Activated CD8-positive, alpha-beta memory T cell treated with anti-CD3 and anti-CD28 coated beads for 36 hours (primary cell): ENCODE measurements around the gene USP34. TPM values are rescaled to one million over a fixed set of nuclear protein-coding genes. Genes with fewer than 3 reads are reported as not detected.

Experiments used
- CTCF ChIA-PET: fragments of 350-600 bp; sonication (Branson Sonifier 250); formaldehyde crosslinking; loops from one replicate; lab custom pipeline; 2021; ENCODE audit warnings: antibody characterized with exemption; lab: Charles Lee
- POLR2A ChIA-PET: fragments of 350-600 bp; sonication (Branson Sonifier 250); formaldehyde crosslinking; loops from one replicate; lab custom pipeline; 2021; ENCODE audit warnings: antibody characterized with exemption; lab: Charles Lee
- total RNA-seq, 2 experiments: library from RNA; stranded (reverse); gene quantifications; one replicate each; pipeline ENCODE4 v1.2.3, GENCODE V29; 2021

Gene USP34
- total RNA-seq, 2 experiments from 2014 or later, result 67.8 to 72.1 TPM

GRCh38 chr2:61283443-61284160 is 187.3 kb downstream of the USP34 start:
- POLR2A ChIA-PET, result no interaction called here

GRCh38 chr2:61282104-61282590 is 188.7 kb downstream of the USP34 start:
- ChIA-PET CTCF (no interaction called here), POLR2A (no interaction called here)

More at GRCh38 chr2:61283443-61284160, 187.3 kb downstream of the USP34 start:
- CTCF ChIA-PET, result interaction anchor here (0.6 kb wide), 1 partner anchor 301 kb away, joined by 3 read pairs; no protein-coding TSS in a partner anchor

- ChIA-PET CTCF (no interaction called here), POLR2A (no interaction called here)
These were observed 189.6 kb downstream of the USP34 start for GRCh38 chr2:61281321-61281720.

GRCh38 chr2:61277756-61278155 is 193.1 kb downstream of the USP34 start:
- CTCF ChIA-PET, result no interaction called here
- POLR2A ChIA-PET, result no interaction called here

GRCh38 chr2:61275575-61276184 is 195.2 kb downstream of the USP34 start:
- ChIA-PET POLR2A (no interaction called here), CTCF (interaction anchor here (0.7 kb wide), 1 partner anchor 214 kb away, joined by 3 read pairs; no protein-coding TSS in a partner anchor)

GRCh38 chr2:61272421-61273070 is 198.3 kb downstream of the USP34 start:
- POLR2A ChIA-PET, result no interaction called here
- CTCF ChIA-PET, result no interaction called here

GRCh38 chr2:61268249-61268648 is 202.6 kb downstream of the USP34 start:
- CTCF ChIA-PET, result no interaction called here
- POLR2A ChIA-PET, result no interaction called here

- POLR2A ChIA-PET, result no interaction called here
- CTCF ChIA-PET, result interaction anchor here (0.7 kb wide), 1 partner anchor 106 kb away, joined by 4 read pairs; no protein-coding TSS in a partner anchor
These were observed 204.0 kb downstream of the USP34 start for GRCh38 chr2:61266632-61267505.

GRCh38 chr2:61263830-61264229 is 207.1 kb downstream of the USP34 start:
- CTCF ChIA-PET, result no interaction called here

GRCh38 chr2:61262699-61263098 is 208.2 kb downstream of the USP34 start:
- POLR2A ChIA-PET, result no interaction called here

More at GRCh38 chr2:61263830-61264229, 207.1 kb downstream of the USP34 start:
- POLR2A ChIA-PET, result no interaction called here

GRCh38 chr2:61257446-61257845 is 213.4 kb downstream of the USP34 start:
- POLR2A ChIA-PET, result no interaction called here
- CTCF ChIA-PET, result no interaction called here

More at GRCh38 chr2:61262699-61263098, 208.2 kb downstream of the USP34 start:
- CTCF ChIA-PET, result no interaction called here

GRCh38 chr2:61255580-61256437 is 215.1 kb downstream of the USP34 start:
- ChIA-PET POLR2A (no interaction called here), CTCF (interaction anchor here (1.1 kb wide), 1 partner anchor 18 kb away, joined by 3 read pairs; no protein-coding TSS in a partner anchor)

- ChIA-PET CTCF (interaction anchor here (1.1 kb wide), 1 partner anchor 17 kb away, joined by 3 read pairs; no protein-coding TSS in a partner anchor), POLR2A (no interaction called here)
These were observed 216.4 kb downstream of the USP34 start for GRCh38 chr2:61254536-61254935.

- ChIA-PET POLR2A (no interaction called here), CTCF (no interaction called here)
These were observed 217.8 kb downstream of the USP34 start for GRCh38 chr2:61253136-61253535.

- ChIA-PET CTCF (interaction anchor here (0.7 to 1.3 kb wide), 2 partner anchors 18 to 323 kb away, joined by 3 to 4 read pairs; no protein-coding TSS in a partner anchor), POLR2A (no interaction called here)
These were observed 218.9 kb downstream of the USP34 start for GRCh38 chr2:61252031-61252430.

- ChIA-PET POLR2A (no interaction called here), CTCF (no interaction called here)
These were observed 221.3 kb downstream of the USP34 start for GRCh38 chr2:61249521-61250071.

- CTCF ChIA-PET, result no interaction called here
- POLR2A ChIA-PET, result no interaction called here
These were observed 223.6 kb downstream of the USP34 start for GRCh38 chr2:61247204-61247812.
